ENCODE results near the gene SRP72.

SRP72 gene

DNA sequence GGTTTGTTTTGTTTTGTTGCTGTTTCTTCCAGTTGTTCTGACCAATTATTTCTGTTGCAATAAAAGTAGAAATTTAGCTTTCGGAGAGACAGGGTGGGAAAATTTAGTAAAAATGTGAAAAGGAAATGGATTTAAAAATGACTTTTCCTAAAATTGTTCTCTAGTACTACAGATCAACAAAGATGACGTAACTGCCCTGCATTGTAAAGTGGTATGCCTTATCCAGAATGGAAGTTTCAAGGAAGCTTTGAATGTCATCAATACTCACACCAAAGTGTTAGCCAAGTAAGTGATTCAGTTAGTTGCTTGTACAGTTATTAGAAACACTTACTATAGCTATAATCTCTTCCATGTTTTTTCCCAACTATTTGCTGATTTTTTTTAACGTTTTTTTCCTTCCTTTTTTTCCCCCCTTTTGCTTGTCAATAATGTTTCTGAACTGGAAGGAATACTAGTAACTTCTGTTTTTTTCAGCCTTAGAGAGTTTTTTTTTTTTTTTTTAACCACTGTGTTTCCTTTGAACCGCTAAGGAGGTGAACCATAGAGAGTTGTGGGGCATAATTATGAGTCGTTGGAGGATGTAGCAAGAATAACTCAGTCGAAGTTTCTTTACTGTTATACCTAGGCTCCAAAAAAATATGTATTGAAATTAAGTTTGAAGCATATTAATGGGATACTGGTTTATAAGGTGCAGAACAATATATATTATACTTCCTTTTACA is 2.2 kb downstream of the SRP72 start:
- H3K27me3 ChIP-seq (ENCODE audit: control insufficient read depth, insufficient read depth, low read length) = no peaks in the 10 kb centered on the region
- H3K4me1 ChIP-seq (ENCODE audit: control insufficient read depth, insufficient read depth, low read length) = peaks cover 19% of the 10 kb centered on the region
- no peak overlapping the region for H3K9ac ChIP-seq (ENCODE audit: low read length)
- peaks cover 16% of the 10 kb centered on the region for H3K36me3 ChIP-seq (ENCODE audit: control insufficient read depth, insufficient read depth, low read length)
- no peak overlapping the region for H3K4me3 ChIP-seq (ENCODE audit: low read length)
- H3K27ac ChIP-seq (ENCODE audit: low read depth, low read length) = no peak overlapping the region

- H3K27ac ChIP-seq (ENCODE audit: low read depth, low read length) = no peak overlapping the region
- H3K36me3 ChIP-seq (ENCODE audit: control insufficient read depth, insufficient read depth, low read length) = peaks cover 20% of the 10 kb centered on the region
- no peak overlapping the region for H3K9ac ChIP-seq (ENCODE audit: low read length)
These were observed 8.5 kb downstream of the SRP72 start for GRCh38 chr4:56475917-56476316.

GRCh38 chr4:56477192-56477702 is 9.8 kb downstream of the SRP72 start:
- Histone ChIP-seq H3K27ac (ENCODE audit: low read depth, low read length) (no peak overlapping the region), H3K9ac (ENCODE audit: low read length) (no peak overlapping the region), H3K36me3 (ENCODE audit: control insufficient read depth, insufficient read depth, low read length) (peaks cover 16% of the 10 kb centered on the region), H3K27me3 (ENCODE audit: control insufficient read depth, insufficient read depth, low read length) (no peaks in the 10 kb centered on the region), H3K4me3 (ENCODE audit: low read length) (no peak overlapping the region), H3K4me1 (ENCODE audit: control insufficient read depth, insufficient read depth, low read length) (no peaks in the 10 kb centered on the region)

More at GRCh38 chr4:56475917-56476316, 8.5 kb downstream of the SRP72 start:
- Histone ChIP-seq H3K4me1 (ENCODE audit: control insufficient read depth, insufficient read depth, low read length) (no peaks in the 10 kb centered on the region), H3K27me3 (ENCODE audit: control insufficient read depth, insufficient read depth, low read length) (no peaks in the 10 kb centered on the region), H3K4me3 (ENCODE audit: low read length) (no peak overlapping the region)

GRCh38 chr4:56480691-56481090 is 13.3 kb downstream of the SRP72 start:
- no peaks in the 10 kb centered on the region for H3K4me1 ChIP-seq (ENCODE audit: control insufficient read depth, insufficient read depth, low read length)
- H3K36me3 ChIP-seq (ENCODE audit: control insufficient read depth, insufficient read depth, low read length) = peaks cover 7% of the 10 kb centered on the region
- no peak overlapping the region for H3K9ac ChIP-seq (ENCODE audit: low read length)
- no peaks in the 10 kb centered on the region for H3K27me3 ChIP-seq (ENCODE audit: control insufficient read depth, insufficient read depth, low read length)
- H3K27ac ChIP-seq (ENCODE audit: low read depth, low read length) = no peak overlapping the region
- no peak overlapping the region for H3K4me3 ChIP-seq (ENCODE audit: low read length)

- Histone ChIP-seq H3K27me3 (ENCODE audit: control insufficient read depth, insufficient read depth, low read length) (no peaks in the 10 kb centered on the region), H3K4me1 (ENCODE audit: control insufficient read depth, insufficient read depth, low read length) (no peaks in the 10 kb centered on the region), H3K36me3 (ENCODE audit: control insufficient read depth, insufficient read depth, low read length) (peaks cover 8% of the 10 kb centered on the region), H3K9ac (ENCODE audit: low read length) (no peak overlapping the region), H3K27ac (ENCODE audit: low read depth, low read length) (no peak overlapping the region), H3K4me3 (ENCODE audit: low read length) (no peak overlapping the region)
These were observed 28.8 kb downstream of the SRP72 start for GRCh38 chr4:56496241-56496640.

GRCh38 chr4:56505269-56506130 is 38.1 kb downstream of the SRP72 start, which contains the start of gene ARL9:
Gene ARL9, plus strand, starts transcription at chr4:56505791. Its CDS starts 72 bp downstream, at chr4:56505863.
- Histone ChIP-seq H3K36me3 (ENCODE audit: control insufficient read depth, insufficient read depth, low read length) (no peaks in the 10 kb centered on the region), H3K27ac (ENCODE audit: low read depth, low read length) (peak within 1 kb of the TSS; percentile 1), H3K27me3 (ENCODE audit: control insufficient read depth, insufficient read depth, low read length) (no peaks in the 10 kb centered on the region), H3K9ac (ENCODE audit: low read length) (peak within 1 kb of the TSS; percentile 17), H3K4me3 (ENCODE audit: low read length) (peak within 1 kb of the TSS; percentile 66), H3K4me1 (ENCODE audit: control insufficient read depth, insufficient read depth, low read length) (no peaks in the 10 kb centered on the region)

- Histone ChIP-seq H3K36me3 (ENCODE audit: control insufficient read depth, insufficient read depth, low read length) (no peaks in the 10 kb centered on the region), H3K4me1 (ENCODE audit: control insufficient read depth, insufficient read depth, low read length) (peaks cover 6% of the 10 kb centered on the region), H3K9ac (ENCODE audit: low read length) (no peak overlapping the region), H3K27me3 (ENCODE audit: control insufficient read depth, insufficient read depth, low read length) (no peaks in the 10 kb centered on the region), H3K27ac (ENCODE audit: low read depth, low read length) (peak overlapping the region; percentile 27), H3K4me3 (ENCODE audit: low read length) (no peak overlapping the region)
These were observed 43.7 kb downstream of the SRP72 start for GRCh38 chr4:56511098-56511497.

GRCh38 chr4:56512166-56512565 is 44.7 kb downstream of the SRP72 start:
- Histone ChIP-seq H3K27ac (ENCODE audit: low read depth, low read length) (peak overlapping the region; percentile 27), H3K4me3 (ENCODE audit: low read length) (no peak overlapping the region), H3K9ac (ENCODE audit: low read length) (no peak overlapping the region), H3K36me3 (ENCODE audit: control insufficient read depth, insufficient read depth, low read length) (no peaks in the 10 kb centered on the region), H3K4me1 (ENCODE audit: control insufficient read depth, insufficient read depth, low read length) (peaks cover 6% of the 10 kb centered on the region), H3K27me3 (ENCODE audit: control insufficient read depth, insufficient read depth, low read length) (no peaks in the 10 kb centered on the region)

DNA sequence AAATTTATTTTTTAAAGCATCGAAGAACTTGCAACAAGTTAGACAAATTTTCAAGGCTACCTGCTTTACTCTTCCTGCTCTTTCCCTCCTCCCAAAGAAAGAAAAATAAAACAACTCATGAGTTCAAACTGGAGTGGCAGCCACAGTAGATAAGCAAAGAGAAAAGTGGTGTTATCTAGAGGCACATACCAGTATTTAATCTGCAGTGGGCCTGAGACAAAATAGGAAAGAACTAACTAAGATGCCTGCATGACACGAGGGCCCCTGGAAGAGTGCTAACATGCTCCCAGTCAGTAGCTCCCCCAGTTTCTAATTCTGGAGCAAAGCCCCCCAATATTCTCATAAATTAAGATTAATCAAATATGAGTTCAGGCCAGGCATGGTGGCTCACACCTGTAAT is 46.1 kb downstream of the SRP72 start:
- H3K4me1 ChIP-seq (ENCODE audit: control insufficient read depth, insufficient read depth, low read length) = peaks cover 6% of the 10 kb centered on the region
- H3K27me3 ChIP-seq (ENCODE audit: control insufficient read depth, insufficient read depth, low read length) = no peaks in the 10 kb centered on the region
- no peak overlapping the region for H3K27ac ChIP-seq (ENCODE audit: low read depth, low read length)
- no peak overlapping the region for H3K4me3 ChIP-seq (ENCODE audit: low read length)
- no peak overlapping the region for H3K9ac ChIP-seq (ENCODE audit: low read length)
- no peaks in the 10 kb centered on the region for H3K36me3 ChIP-seq (ENCODE audit: control insufficient read depth, insufficient read depth, low read length)

GRCh38 chr4:56530269-56531148 is 63.1 kb downstream of the SRP72 start:
- peak overlapping the region; percentile 77 for H3K4me3 ChIP-seq (ENCODE audit: low read length)
- no peaks in the 10 kb centered on the region for H3K27me3 ChIP-seq (ENCODE audit: control insufficient read depth, insufficient read depth, low read length)
- H3K27ac ChIP-seq (ENCODE audit: low read depth, low read length) = peak overlapping the region; percentile 44
- H3K9ac ChIP-seq (ENCODE audit: low read length) = peak overlapping the region; percentile 35
- H3K4me1 ChIP-seq (ENCODE audit: control insufficient read depth, insufficient read depth, low read length) = peaks cover 5% of the 10 kb centered on the region
- H3K36me3 ChIP-seq (ENCODE audit: control insufficient read depth, insufficient read depth, low read length) = no peaks in the 10 kb centered on the region

DNA sequence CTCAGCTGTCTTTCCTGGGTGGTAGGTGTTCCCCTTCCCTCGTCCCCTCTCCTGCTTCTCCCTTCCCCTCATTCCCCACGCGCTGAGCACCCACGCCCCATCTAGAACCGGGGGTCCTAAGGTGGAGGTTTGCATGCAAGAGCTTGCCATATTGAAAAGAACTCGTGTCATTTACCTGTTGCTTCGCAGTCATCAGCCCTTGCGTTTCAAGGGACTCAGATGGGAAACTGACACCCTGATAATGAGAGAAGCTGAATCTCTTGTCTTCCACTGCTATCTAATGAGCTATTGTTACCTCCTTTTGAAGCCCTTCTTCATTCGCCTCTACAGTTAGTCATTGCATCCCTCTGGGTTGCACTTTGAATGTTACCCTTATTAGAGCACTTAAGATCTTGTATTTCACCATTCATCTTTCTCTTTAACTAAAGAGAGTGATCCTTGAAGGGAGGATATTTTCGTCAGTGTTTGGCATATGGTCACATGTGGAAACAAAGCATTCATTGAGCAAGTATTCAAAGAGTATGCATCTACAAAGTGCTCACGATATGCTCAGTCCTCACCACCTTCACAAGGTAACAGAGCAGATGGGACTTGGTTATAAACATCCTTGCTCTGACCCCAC is 63.8 kb downstream of the SRP72 start:
- Histone ChIP-seq H3K4me3 (ENCODE audit: low read length) (peak overlapping the region; percentile 77), H3K27me3 (ENCODE audit: control insufficient read depth, insufficient read depth, low read length) (no peaks in the 10 kb centered on the region), H3K27ac (ENCODE audit: low read depth, low read length) (no peak overlapping the region), H3K36me3 (ENCODE audit: control insufficient read depth, insufficient read depth, low read length) (no peaks in the 10 kb centered on the region), H3K9ac (ENCODE audit: low read length) (no peak overlapping the region), H3K4me1 (ENCODE audit: control insufficient read depth, insufficient read depth, low read length) (peaks cover 5% of the 10 kb centered on the region)

Data from rectal smooth muscle tissue (tissue), 1 donor.